Stomach (tissue), 9 donors: ENCODE results near the gene CDH12. TPM values are rescaled to one million over a fixed set of nuclear protein-coding genes. Genes with fewer than 3 reads are reported as not detected.
"Not testable (repeated sequence)": the region's sequence is repeated elsewhere in the genome, so short reads cannot be mapped to it uniquely, and the experiment has no call there.

Experiments
- DNase-seq, 2 donors: peaks; one replicate each; pipeline versions ENCODE4 v3.0.0 to v3.0.0-alpha.2; 2013 to 2019
- H3K27ac ChIP-seq, 5 donors: fragments of 200-600 bp in 4 of 5; sonication (generic) in 4 of 5; one replicate each; pipeline ENCODE4 v1.5.1; 2013 to 2019; ENCODE audit warnings: mild to moderate bottlenecking in 1 of 5, moderate library complexity in 1 of 5
- H3K27me3 ChIP-seq, 3 donors: fragments of 200-600 bp; sonication (generic); one replicate each; pipeline ENCODE4 v1.5.1; 2017 to 2019; ENCODE audit warnings: mixed run types in 1 of 3
- H3K36me3 ChIP-seq, 4 donors: fragments of 200-600 bp; sonication (generic); 1 replicate in 3 of 4; 2 replicates in 1 of 4; pipeline ENCODE4 v1.5.1; 2016 to 2019
- H3K4me1 ChIP-seq, 4 donors: fragments of 200-600 bp; sonication (generic); one replicate each; pipeline ENCODE4 v1.5.1; 2016 to 2019
- H3K4me3 ChIP-seq, 4 donors: fragments of 200-600 bp; sonication (generic) in 3 of 4; one replicate each; pipeline ENCODE4 v1.5.1; 2016 to 2019; ENCODE audit warnings: mild to moderate bottlenecking in 1 of 4
- H3K9me3 ChIP-seq, 4 donors: fragments of 200-600 bp; sonication (generic); one replicate each; pipeline ENCODE4 v1.5.1; 2016 to 2019
- EP300 ChIP-seq: sonication (generic); formaldehyde crosslinking; IDR thresholded peaks from one replicate; pipeline ENCODE4 v1.6.1; 2017; ENCODE audit warnings: antibody characterized with exemption
- POLR2A ChIP-seq, 4 donors: fragments of 450-650 bp; IDR thresholded peaks; one replicate each; pipeline ENCODE4 v1.6.1; 2016; ENCODE audit warnings: antibody characterized with exemption in 4 of 4, control low read depth in 2 of 4, mild to moderate bottlenecking in 1 of 4, moderate library complexity in 1 of 4
- POLR2AphosphoS5 ChIP-seq, 3 donors: sonication (generic); formaldehyde crosslinking; IDR thresholded peaks; one replicate each; pipeline ENCODE4 v1.6.1; 2016; ENCODE audit warnings: antibody characterized with exemption in 3 of 3
- WGBS, 5 donors: extraction: QIAGEN DNeasy Blood & Tissue Kit in 3 of 5; methylation state at CpG; one replicate each; pipeline versions ENCODE4 v1.1.5 to v1.1.7; 2013 to 2018; 5-methylcytosine and 5-hydroxymethylcytosine counted together
- intact Hi-C: fragments of 100-400 bp; cut with DNase I; formaldehyde crosslinking; loops from one replicate; pipeline ENCODE4 v1.15.1; 2023; ENCODE audit warnings: low total_unique reads
- polyA plus RNA-seq, 3 donors: library from polyadenylated mRNA; stranded (reverse); fragments of 200-250 nt; gene quantifications; one replicate each; pipeline ENCODE4 v1.2.3, GENCODE V29; 2013
- total RNA-seq, 5 donors: library from RNA; depleted of rRNA; stranded (reverse); fragments of >200 nt; gene quantifications; one replicate each; pipeline versions ENCODE4 v1.1.0 to v1.2.3, GENCODE V29; 2014 to 2016
- TF ChIP-seq, protein P1 (sequence below), 7 experiments: fragments of 450-650 bp in 4 of 7; fragments of 200-600 bp in 3 of 7; sonication (generic) in 3 of 7; IDR thresholded peaks; one replicate each; pipeline ENCODE4 v1.5.1; 2016 to 2019; ENCODE audit warnings: antibody characterized with exemption in 7 of 7, control low read depth in 2 of 7, mild to moderate bottlenecking in 1 of 7
- donor health status: healthy with polysubstance abuse.
- donor health status: Bipolar disorder and iron deficiency.
- donor health status: healthy.

CDH12 gene
- total and polyA plus RNA-seq, 8 donors = 0.76 to 1.3 TPM; not detected in 6

DNA sequence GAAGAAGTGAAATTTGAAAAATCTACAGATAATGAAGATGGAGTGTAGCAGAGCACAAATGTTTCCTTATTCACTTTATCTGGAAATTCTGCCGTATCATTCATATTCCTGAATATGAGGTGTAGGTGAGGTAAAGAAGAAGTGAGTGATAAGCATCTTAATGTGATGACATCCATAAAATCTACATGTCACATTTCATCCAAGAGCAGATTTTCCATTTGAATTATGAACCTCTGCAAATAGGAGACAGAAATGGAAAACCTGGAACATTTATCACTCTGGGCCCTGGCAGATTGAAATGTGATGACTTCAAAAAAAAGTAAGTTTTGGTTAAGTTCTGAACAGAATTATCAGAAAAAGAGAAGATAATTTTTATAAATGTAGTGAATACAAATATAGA, 240.2 kb downstream of the CDH12 start:
- Histone ChIP-seq H3K27me3 (no peaks in the 10 kb centered on the region), H3K4me1 (no peaks in the 10 kb centered on the region), H3K36me3 (no peaks in the 10 kb centered on the region), H3K4me3 (no peak overlapping the region), H3K9me3 (peaks cover 0 to 3% (median 1%) of the 10 kb centered on the region in 4 donors), H3K27ac (no peak overlapping the region)
- WGBS, 5 donors = 86 to 92% (median 89%) methylated on average over 1 of the region's 1 CpG
- intact Hi-C loops = no loop called here
- DNase-seq = no peak
- TF ChIP-seq POLR2A (IDR thresholded peaks at IDR 0.05) = no peak
- TF ChIP-seq EP300 = no peak
- no peak for TF ChIP-seq POLR2AphosphoS5 (IDR thresholded peaks at IDR 0.05)
- TF ChIP-seq, protein P1, sequence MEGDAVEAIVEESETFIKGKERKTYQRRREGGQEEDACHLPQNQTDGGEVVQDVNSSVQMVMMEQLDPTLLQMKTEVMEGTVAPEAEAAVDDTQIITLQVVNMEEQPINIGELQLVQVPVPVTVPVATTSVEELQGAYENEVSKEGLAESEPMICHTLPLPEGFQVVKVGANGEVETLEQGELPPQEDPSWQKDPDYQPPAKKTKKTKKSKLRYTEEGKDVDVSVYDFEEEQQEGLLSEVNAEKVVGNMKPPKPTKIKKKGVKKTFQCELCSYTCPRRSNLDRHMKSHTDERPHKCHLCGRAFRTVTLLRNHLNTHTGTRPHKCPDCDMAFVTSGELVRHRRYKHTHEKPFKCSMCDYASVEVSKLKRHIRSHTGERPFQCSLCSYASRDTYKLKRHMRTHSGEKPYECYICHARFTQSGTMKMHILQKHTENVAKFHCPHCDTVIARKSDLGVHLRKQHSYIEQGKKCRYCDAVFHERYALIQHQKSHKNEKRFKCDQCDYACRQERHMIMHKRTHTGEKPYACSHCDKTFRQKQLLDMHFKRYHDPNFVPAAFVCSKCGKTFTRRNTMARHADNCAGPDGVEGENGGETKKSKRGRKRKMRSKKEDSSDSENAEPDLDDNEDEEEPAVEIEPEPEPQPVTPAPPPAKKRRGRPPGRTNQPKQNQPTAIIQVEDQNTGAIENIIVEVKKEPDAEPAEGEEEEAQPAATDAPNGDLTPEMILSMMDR (IDR thresholded peaks at IDR 0.05) = no peak

DNA sequence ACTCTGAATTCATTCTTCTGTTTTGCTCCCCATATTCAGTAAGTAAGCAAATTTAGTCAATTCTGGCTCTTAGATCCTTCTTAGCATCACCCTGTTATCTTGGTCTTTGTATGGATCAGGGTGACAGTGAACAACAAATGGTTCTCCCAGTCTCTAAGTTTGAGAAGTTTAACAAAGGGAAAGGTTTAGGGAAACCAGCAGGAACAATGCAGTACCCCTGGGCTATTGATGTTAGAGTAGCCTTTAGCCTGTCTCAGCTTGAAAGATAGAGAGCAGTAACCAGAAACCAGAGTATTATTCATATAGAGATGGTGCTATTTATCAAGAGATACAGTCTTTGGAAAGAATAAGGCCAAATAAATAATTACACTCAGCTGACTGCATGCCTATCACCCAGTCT, 241.8 kb downstream of the CDH12 start:
- no peaks in the 10 kb centered on the region for H3K36me3 ChIP-seq
- no peak overlapping the region for H3K4me3 ChIP-seq
- TF ChIP-seq POLR2A (IDR thresholded peaks at IDR 0.05) = no peak
- TF ChIP-seq, protein P1 (IDR thresholded peaks at IDR 0.05) = no peak
- no peak for TF ChIP-seq POLR2AphosphoS5 (IDR thresholded peaks at IDR 0.05)
- TF ChIP-seq EP300 = no peak
- H3K27ac ChIP-seq = no peak overlapping the region
- intact Hi-C loops = no loop called here
- H3K9me3 ChIP-seq = peaks cover 0 to 13% (median 6%) of the 10 kb centered on the region in 4 donors
- no peaks in the 10 kb centered on the region for H3K4me1 ChIP-seq
- no peak for DNase-seq
- H3K27me3 ChIP-seq = no peaks in the 10 kb centered on the region

DNA sequence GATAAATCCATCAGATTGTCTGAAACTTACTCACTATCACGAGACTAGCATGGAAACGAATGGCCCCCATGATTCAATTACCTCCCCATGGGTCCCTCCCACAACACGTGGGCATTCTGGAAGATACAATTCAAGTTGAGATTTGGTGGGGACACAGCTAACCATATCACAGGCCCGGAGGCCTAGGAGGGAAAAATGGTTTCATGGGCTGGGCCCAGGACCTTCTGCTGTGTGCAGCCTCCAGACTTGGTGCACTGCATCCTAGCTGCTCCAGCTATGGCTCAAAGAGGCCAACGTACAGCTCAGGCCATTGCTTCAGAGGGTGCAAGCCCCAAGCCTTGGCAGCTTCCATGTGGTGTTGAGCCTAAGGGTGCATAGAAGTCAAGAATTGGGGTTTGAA, 245.6 kb downstream of the CDH12 start:
- WGBS, 5 donors = 71 to 78% (median 73%) methylated on average over 5 of the region's 5 CpGs
- H3K4me1 ChIP-seq, intact Hi-C loops, H3K36me3 ChIP-seq, H3K27ac ChIP-seq, H3K4me3 ChIP-seq, H3K27me3 ChIP-seq, DNase-seq: not testable (repeated sequence)
- peaks cover 0 to 18% (median 6%) of the 10 kb centered on the region in 4 donors for H3K9me3 ChIP-seq

DNA sequence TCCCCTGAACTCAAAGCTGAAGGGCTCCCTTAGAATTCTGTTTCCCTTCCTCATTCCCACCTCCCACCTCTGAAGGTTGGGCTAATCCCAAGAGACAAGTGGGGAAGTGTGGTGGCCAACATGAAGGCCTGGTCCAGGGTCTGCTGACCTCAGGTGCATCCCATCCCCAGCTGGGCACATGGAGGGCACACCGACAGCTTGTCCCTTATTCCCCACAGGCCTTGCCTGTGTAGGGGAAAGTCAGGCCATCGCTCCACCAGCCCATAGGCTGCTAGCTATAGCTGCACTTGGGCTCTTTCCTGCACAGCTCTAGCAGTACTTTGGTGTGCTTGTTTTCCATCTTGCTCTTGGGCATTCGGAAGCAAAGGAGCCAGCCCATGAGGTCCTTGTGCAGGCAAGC, 247.7 kb downstream of the CDH12 start:
- 87 to 97% (median 90%) methylated on average over 3 of the region's 3 CpGs for WGBS, 5 donors
- Histone ChIP-seq H3K4me3 (no peak overlapping the region), H3K9me3 (peaks cover 0 to 18% (median 6%) of the 10 kb centered on the region in 4 donors), H3K27me3 (no peaks in the 10 kb centered on the region), H3K36me3 (no peaks in the 10 kb centered on the region), H3K27ac (no peak overlapping the region), H3K4me1 (no peaks in the 10 kb centered on the region)
- DNase-seq = no peak
- TF ChIP-seq, protein P1 (IDR thresholded peaks at IDR 0.05) = no peak
- TF ChIP-seq EP300 = no peak
- TF ChIP-seq POLR2AphosphoS5 (IDR thresholded peaks at IDR 0.05) = no peak
- TF ChIP-seq POLR2A (IDR thresholded peaks at IDR 0.05) = no peak
- intact Hi-C loops = no loop called here

DNA sequence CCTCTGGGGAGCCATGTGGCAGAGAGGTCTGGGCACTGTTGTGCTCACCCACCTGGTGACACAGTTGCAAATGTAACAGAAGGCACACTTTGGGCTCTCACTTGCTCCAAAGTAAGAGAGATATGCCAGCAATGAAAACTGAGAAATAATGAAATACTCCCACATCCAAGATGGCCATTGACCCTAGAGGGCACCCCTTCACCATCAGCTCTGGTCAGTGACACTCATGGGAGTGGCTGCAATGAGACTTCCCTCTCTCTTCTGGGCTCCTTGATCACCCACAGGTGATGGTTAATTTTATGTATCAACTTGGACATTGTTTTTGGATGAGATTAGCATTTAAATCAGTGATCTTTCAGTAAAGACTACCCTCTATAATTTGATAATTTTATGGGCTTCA, 248.4 kb downstream of the CDH12 start:
- intact Hi-C loops = no loop called here
- H3K9me3 ChIP-seq = peaks cover 0 to 18% (median 6%) of the 10 kb centered on the region in 4 donors
- H3K27me3 ChIP-seq = no peaks in the 10 kb centered on the region

More for the DNA sequence above, 248.4 kb downstream of the CDH12 start:
- Histone ChIP-seq H3K4me1 (no peaks in the 10 kb centered on the region), H3K36me3 (no peaks in the 10 kb centered on the region), H3K4me3 (no peak overlapping the region), H3K27ac (no peak overlapping the region)
- TF ChIP-seq, protein P1 (IDR thresholded peaks at IDR 0.05) = no peak
- TF ChIP-seq EP300 = no peak
- no peak for TF ChIP-seq POLR2AphosphoS5 (IDR thresholded peaks at IDR 0.05)
- no peak for TF ChIP-seq POLR2A (IDR thresholded peaks at IDR 0.05)
- DNase-seq = no peak
